Activated CD8-positive, alpha-beta memory T cell treated with anti-CD3 and anti-CD28 coated beads for 36 hours (primary cell): ENCODE results near the gene TTLL9. TPM values are rescaled to one million over a fixed set of nuclear protein-coding genes. Genes with fewer than 3 reads are reported as not detected.

Experiments
- CTCF ChIA-PET: fragments of 350-600 bp; sonication (Branson Sonifier 250); formaldehyde crosslinking; loops from one replicate; lab custom pipeline; 2021; ENCODE audit warnings: antibody characterized with exemption; lab: Charles Lee
- POLR2A ChIA-PET: fragments of 350-600 bp; sonication (Branson Sonifier 250); formaldehyde crosslinking; loops from one replicate; lab custom pipeline; 2021; ENCODE audit warnings: antibody characterized with exemption; lab: Charles Lee
- total RNA-seq, 2 experiments: library from RNA; stranded (reverse); gene quantifications; one replicate each; pipeline ENCODE4 v1.2.3, GENCODE V29; 2021

TTLL9 gene
- total RNA-seq, 2 experiments from 2014 or later, result not detected

- POLR2A ChIA-PET, result interaction anchor here (0.6 to 1.0 kb wide), 3 partner anchors 17 to 90 kb away, joined by 3 read pairs; no protein-coding TSS in a partner anchor
- CTCF ChIA-PET, result interaction anchor here (0.6 to 4.9 kb wide), 18 partner anchors 15 to 1435 kb away, joined by 3 to 35 read pairs (median 4); partner anchors contain the start of gene TM9SF4
Observed at GRCh38 chr20:31951530-31952453, 81.4 kb downstream of the TTLL9 start, which contains the start of gene PDRG1. TSS of gene PDRG1 (minus strand) at chr20:31952046. CDS start at chr20:31951961, 85 bp downstream.

GRCh38 chr20:31953556-31954148 is 83.2 kb downstream of the TTLL9 start:
- ChIA-PET POLR2A (no interaction called here), CTCF (interaction anchor here (1.4 to 4.9 kb wide), 3 partner anchors 79 to 102 kb away, joined by 4 to 35 read pairs (median 5); no protein-coding TSS in a partner anchor)

GRCh38 chr20:31954500-31954899 is 84.1 kb downstream of the TTLL9 start:
- ChIA-PET CTCF (interaction anchor here (1.0 to 4.9 kb wide), 3 partner anchors 12 to 103 kb away, joined by 3 to 35 read pairs (median 3); no protein-coding TSS in a partner anchor), POLR2A (no interaction called here)

- CTCF ChIA-PET, result interaction anchor here (0.8 to 1.1 kb wide), 3 partner anchors 96 to 110 kb away, joined by 3 to 4 read pairs (median 4); no protein-coding TSS in a partner anchor
- POLR2A ChIA-PET, result no interaction called here
Observed at GRCh38 chr20:31956556-31957526, 86.4 kb downstream of the TTLL9 start.

GRCh38 chr20:31962761-31963160 is 92.3 kb downstream of the TTLL9 start:
- ChIA-PET CTCF (no interaction called here), POLR2A (no interaction called here)

- POLR2A ChIA-PET, result no interaction called here
Observed at GRCh38 chr20:31963889-31964288, 93.5 kb downstream of the TTLL9 start.

GRCh38 chr20:31966991-31967655 is 96.7 kb downstream of the TTLL9 start:
- CTCF ChIA-PET, result interaction anchor here (0.9 to 1.3 kb wide), 2 partner anchors 13 to 15 kb away, joined by 3 to 5 read pairs; partner anchors contain the start of gene PDRG1
- POLR2A ChIA-PET, result no interaction called here

More at GRCh38 chr20:31963889-31964288, 93.5 kb downstream of the TTLL9 start:
- CTCF ChIA-PET, result no interaction called here

- CTCF ChIA-PET, result interaction anchor here (1.3 kb wide), 1 partner anchor 16 kb away, joined by 5 read pairs; the partner anchor contains the start of gene PDRG1
- POLR2A ChIA-PET, result no interaction called here
Observed at GRCh38 chr20:31967830-31968249, 97.4 kb downstream of the TTLL9 start, which contains the start of gene XKR7. TSS of gene XKR7 (plus strand) at chr20:31968151. CDS start at chr20:31968176, 25 bp downstream.

GRCh38 chr20:31968291-31969126 is 98.1 kb downstream of the TTLL9 start:
- CTCF ChIA-PET, result interaction anchor here (0.6 to 1.3 kb wide), 3 partner anchors 16 to 233 kb away, joined by 3 read pairs; partner anchors contain the start of gene PDRG1
- POLR2A ChIA-PET, result interaction anchor here (0.9 kb wide), 1 partner anchor 16 kb away, joined by 3 read pairs; no protein-coding TSS in a partner anchor

GRCh38 chr20:31969991-31970390 is 99.6 kb downstream of the TTLL9 start:
- ChIA-PET POLR2A (no interaction called here), CTCF (interaction anchor here (0.6 to 0.8 kb wide), 2 partner anchors 11 to 62 kb away, joined by 3 read pairs; no protein-coding TSS in a partner anchor)

- POLR2A ChIA-PET, result no interaction called here
- CTCF ChIA-PET, result interaction anchor here (0.5 to 1.9 kb wide), 2 partner anchors 59 to 92 kb away, joined by 4 to 8 read pairs; no protein-coding TSS in a partner anchor
Observed at GRCh38 chr20:31972471-31973021, 102.1 kb downstream of the TTLL9 start.

GRCh38 chr20:31974296-31974695 is 103.9 kb downstream of the TTLL9 start:
- ChIA-PET CTCF (no interaction called here), POLR2A (no interaction called here)

GRCh38 chr20:31974951-31975487 is 104.6 kb downstream of the TTLL9 start:
- POLR2A ChIA-PET, result no interaction called here
- CTCF ChIA-PET, result no interaction called here

- ChIA-PET CTCF (no interaction called here), POLR2A (no interaction called here)
Observed at GRCh38 chr20:31975874-31976273, 105.4 kb downstream of the TTLL9 start.

- POLR2A ChIA-PET, result no interaction called here
- CTCF ChIA-PET, result no interaction called here
Observed at GRCh38 chr20:31977080-31977479, 106.6 kb downstream of the TTLL9 start.

- POLR2A ChIA-PET, result no interaction called here
Observed at GRCh38 chr20:31979713-31980426, 109.4 kb downstream of the TTLL9 start.

More at GRCh38 chr20:31979713-31980426, 109.4 kb downstream of the TTLL9 start:
- CTCF ChIA-PET, result no interaction called here
